ENCODE results near the gene NAA50. TPM values are rescaled to one million over a fixed set of nuclear protein-coding genes. Genes with fewer than 3 reads are reported as not detected.

The NAA50 gene
- polyA plus RNA-seq, 1 of the 3 experiments (the other 2 are of a cell fraction) = 79.5 TPM

DNA sequence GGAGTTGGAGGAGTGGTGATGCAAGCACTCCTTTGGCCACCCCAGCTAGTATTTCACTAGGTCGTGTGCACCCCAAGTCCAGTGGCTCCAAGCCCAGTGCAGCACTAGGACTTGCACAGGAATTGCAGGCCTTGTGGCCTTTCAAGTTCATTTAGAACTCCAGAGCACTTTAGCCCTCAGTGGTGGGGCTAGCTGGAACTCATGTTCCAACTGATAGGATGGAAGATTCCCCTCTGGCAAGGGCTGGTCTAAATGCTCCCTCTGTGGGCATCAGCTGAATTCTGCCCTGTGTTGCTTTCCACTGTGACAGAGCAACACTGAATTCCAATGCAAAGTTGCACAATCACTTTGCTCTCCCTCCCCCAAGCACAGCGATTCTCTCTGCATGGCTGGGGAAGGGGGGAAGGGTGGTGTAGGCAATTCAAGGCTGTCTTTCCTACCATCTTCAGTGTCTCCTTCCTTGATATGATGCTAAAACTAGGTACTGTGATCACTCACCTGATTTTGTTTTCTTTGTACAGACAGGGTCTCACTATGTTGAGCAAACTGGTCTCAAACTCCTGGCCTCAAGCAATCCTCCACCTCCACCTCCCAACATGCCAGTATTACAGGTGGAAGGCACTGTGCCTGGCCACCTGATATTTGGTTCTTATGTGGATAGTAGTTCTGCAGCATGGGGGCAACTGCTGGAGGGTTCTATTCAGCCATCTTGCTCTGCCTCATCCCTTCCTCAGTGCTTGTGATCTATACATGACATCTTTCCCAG lies 59.9 kb downstream of the NAA50 start:
- no peak overlapping the region for H3K4me3 ChIP-seq (ENCODE audit: low read depth in 2 of 2, low read length in 1 of 2)
- H3K27ac ChIP-seq (ENCODE audit: low read depth in 2 of 2, low read length in 1 of 2) = no peak overlapping the region
- no peaks in the 10 kb centered on the region for H3K4me1 ChIP-seq (ENCODE audit: control insufficient read depth in 1 of 2, insufficient read depth in 2 of 2, low read depth in 1 of 2, low read length in 1 of 2)
- H2AFZ ChIP-seq (ENCODE audit: low read depth) = no peak overlapping the region
- POLR2A ChIA-PET = no interaction called here
- H3K9me2 ChIP-seq = no peaks in the 10 kb centered on the region
- 100% methylated on average over 1 of the region's 2 CpGs for WGBS (ENCODE audit: low lambda C conversion rate)
- no peaks in the 10 kb centered on the region for H3F3A ChIP-seq (replicated peaks; ENCODE audit: insufficient read depth)
- CTCF ChIA-PET = no interaction called here
- H3K36me3 ChIP-seq (replicated peaks in 1 of 2; ENCODE audit: control insufficient read depth in 1 of 2, insufficient read depth in 2 of 2, low read length in 1 of 2) = peaks cover 0 to 15% of the 10 kb centered on the region in 2 experiments
- TF ChIP-seq, protein P1, sequence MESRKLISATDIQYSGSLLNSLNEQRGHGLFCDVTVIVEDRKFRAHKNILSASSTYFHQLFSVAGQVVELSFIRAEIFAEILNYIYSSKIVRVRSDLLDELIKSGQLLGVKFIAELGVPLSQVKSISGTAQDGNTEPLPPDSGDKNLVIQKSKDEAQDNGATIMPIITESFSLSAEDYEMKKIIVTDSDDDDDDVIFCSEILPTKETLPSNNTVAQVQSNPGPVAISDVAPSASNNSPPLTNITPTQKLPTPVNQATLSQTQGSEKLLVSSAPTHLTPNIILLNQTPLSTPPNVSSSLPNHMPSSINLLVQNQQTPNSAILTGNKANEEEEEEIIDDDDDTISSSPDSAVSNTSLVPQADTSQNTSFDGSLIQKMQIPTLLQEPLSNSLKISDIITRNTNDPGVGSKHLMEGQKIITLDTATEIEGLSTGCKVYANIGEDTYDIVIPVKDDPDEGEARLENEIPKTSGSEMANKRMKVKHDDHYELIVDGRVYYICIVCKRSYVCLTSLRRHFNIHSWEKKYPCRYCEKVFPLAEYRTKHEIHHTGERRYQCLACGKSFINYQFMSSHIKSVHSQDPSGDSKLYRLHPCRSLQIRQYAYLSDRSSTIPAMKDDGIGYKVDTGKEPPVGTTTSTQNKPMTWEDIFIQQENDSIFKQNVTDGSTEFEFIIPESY (IDR thresholded peaks at IDR 0.05; ENCODE audit: borderline replicate concordance, low read depth) = no peak
- TF ChIP-seq, protein P2, sequence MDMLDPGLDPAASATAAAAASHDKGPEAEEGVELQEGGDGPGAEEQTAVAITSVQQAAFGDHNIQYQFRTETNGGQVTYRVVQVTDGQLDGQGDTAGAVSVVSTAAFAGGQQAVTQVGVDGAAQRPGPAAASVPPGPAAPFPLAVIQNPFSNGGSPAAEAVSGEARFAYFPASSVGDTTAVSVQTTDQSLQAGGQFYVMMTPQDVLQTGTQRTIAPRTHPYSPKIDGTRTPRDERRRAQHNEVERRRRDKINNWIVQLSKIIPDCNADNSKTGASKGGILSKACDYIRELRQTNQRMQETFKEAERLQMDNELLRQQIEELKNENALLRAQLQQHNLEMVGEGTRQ (IDR thresholded peaks at IDR 0.05; ENCODE audit: borderline replicate concordance, low read depth, low read length) = no peak
- TF ChIP-seq POLR2AphosphoS5 (IDR thresholded peaks at IDR 0.05; ENCODE audit: low read depth, low read length) (no peak), EZH2phosphoT487 (IDR thresholded peaks at IDR 0.05; ENCODE audit: borderline replicate concordance, low read depth) (no peak)
- H3K27me3 ChIP-seq (ENCODE audit: insufficient read depth) = no peaks in the 10 kb centered on the region
- H3K9ac ChIP-seq = no peak overlapping the region
- peaks cover 27% of the 10 kb centered on the region; the same call in 1 of the 2 replicates for H3K79me2 ChIP-seq (ENCODE audit: insufficient read depth)
- H3K9me3 ChIP-seq = no peaks in the 10 kb centered on the region; the same call in 1 of the 2 replicates
- no peak overlapping the region for H3K4me2 ChIP-seq
- no peak for DNase-seq
- H4K20me1 ChIP-seq (ENCODE audit: insufficient read depth) = no peaks in the 10 kb centered on the region

DNA sequence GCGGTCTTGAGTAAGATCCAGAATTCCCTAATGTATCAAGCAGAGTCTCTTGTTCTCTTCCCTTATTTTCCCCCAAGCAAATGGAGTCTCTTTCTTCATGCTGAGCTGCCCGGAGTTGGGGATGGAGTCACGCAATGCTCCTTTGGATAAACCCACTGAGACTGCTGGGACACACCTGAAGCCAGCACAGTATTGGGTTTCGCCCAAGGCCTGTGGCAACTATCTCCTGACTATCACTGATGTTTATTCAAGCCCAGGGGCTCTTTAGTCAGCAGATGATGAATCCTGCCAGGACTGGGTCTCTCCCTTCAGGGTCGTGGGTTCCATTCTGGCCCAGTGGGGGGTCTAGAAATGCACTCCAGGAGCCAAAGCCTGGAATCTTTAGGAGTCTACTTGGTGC lies 60.9 kb downstream of the NAA50 start:
- H3K9me3 ChIP-seq = no peaks in the 10 kb centered on the region; the same call in 1 of the 2 replicates
- no peaks in the 10 kb centered on the region for H4K20me1 ChIP-seq (ENCODE audit: insufficient read depth)
- no peak overlapping the region for H3K4me3 ChIP-seq (ENCODE audit: low read depth in 2 of 2, low read length in 1 of 2)
- peaks cover 0 to 15% of the 10 kb centered on the region in 2 experiments for H3K36me3 ChIP-seq (replicated peaks in 1 of 2; ENCODE audit: control insufficient read depth in 1 of 2, insufficient read depth in 2 of 2, low read length in 1 of 2)
- 85% methylated on average over 3 of the region's 5 CpGs for WGBS (ENCODE audit: low lambda C conversion rate)
- no peak overlapping the region for H3K27ac ChIP-seq (ENCODE audit: low read depth in 2 of 2, low read length in 1 of 2)
- H3K27me3 ChIP-seq (ENCODE audit: insufficient read depth) = no peaks in the 10 kb centered on the region
- ChIA-PET CTCF (no interaction called here), POLR2A (no interaction called here)
- H3K4me2 ChIP-seq = no peak overlapping the region
- H2AFZ ChIP-seq (ENCODE audit: low read depth) = no peak overlapping the region
- no peaks in the 10 kb centered on the region for H3K9me2 ChIP-seq
- no peak overlapping the region for H3K9ac ChIP-seq
- DNase-seq = no peak
- H3K79me2 ChIP-seq (ENCODE audit: insufficient read depth) = peaks cover 27% of the 10 kb centered on the region; the same call in 1 of the 2 replicates
- no peaks in the 10 kb centered on the region for H3K4me1 ChIP-seq (ENCODE audit: control insufficient read depth in 1 of 2, insufficient read depth in 2 of 2, low read depth in 1 of 2, low read length in 1 of 2)
- H3F3A ChIP-seq (replicated peaks; ENCODE audit: insufficient read depth) = no peaks in the 10 kb centered on the region
- TF ChIP-seq, protein P3, sequence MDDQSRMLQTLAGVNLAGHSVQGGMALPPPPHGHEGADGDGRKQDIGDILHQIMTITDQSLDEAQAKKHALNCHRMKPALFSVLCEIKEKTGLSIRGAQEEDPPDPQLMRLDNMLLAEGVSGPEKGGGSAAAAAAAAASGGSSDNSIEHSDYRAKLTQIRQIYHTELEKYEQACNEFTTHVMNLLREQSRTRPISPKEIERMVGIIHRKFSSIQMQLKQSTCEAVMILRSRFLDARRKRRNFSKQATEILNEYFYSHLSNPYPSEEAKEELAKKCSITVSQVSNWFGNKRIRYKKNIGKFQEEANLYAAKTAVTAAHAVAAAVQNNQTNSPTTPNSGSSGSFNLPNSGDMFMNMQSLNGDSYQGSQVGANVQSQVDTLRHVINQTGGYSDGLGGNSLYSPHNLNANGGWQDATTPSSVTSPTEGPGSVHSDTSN (IDR thresholded peaks at IDR 0.05) = no peak
- TF ChIP-seq, protein P2 (IDR thresholded peaks at IDR 0.05; ENCODE audit: borderline replicate concordance, low read depth, low read length) = no peak
- TF ChIP-seq YY1 (IDR thresholded peaks at IDR 0.05; ENCODE audit: low read depth) (no peak), MEF2A (IDR thresholded peaks at IDR 0.05; ENCODE audit: borderline replicate concordance, low read depth) (no peak), MXI1 (IDR thresholded peaks at IDR 0.05; ENCODE audit: low read depth, low read length) (no peak), JUND (IDR thresholded peaks at IDR 0.05) (no peak), POLR2AphosphoS5 (IDR thresholded peaks at IDR 0.05; ENCODE audit: low read depth, low read length) (no peak), SIN3A (IDR thresholded peaks at IDR 0.05; ENCODE audit: borderline replicate concordance, low read depth, low read length) (no peak), NRF1 (IDR thresholded peaks at IDR 0.05; ENCODE audit: low read depth, low read length) (no peak), FOXM1 (IDR thresholded peaks at IDR 0.05; ENCODE audit: low read depth) (no peak), EZH2phosphoT487 (IDR thresholded peaks at IDR 0.05; ENCODE audit: borderline replicate concordance, low read depth) (no peak)
- TF ChIP-seq, protein P1 (IDR thresholded peaks at IDR 0.05; ENCODE audit: borderline replicate concordance, low read depth) = no peak
- TF ChIP-seq, protein P4, sequence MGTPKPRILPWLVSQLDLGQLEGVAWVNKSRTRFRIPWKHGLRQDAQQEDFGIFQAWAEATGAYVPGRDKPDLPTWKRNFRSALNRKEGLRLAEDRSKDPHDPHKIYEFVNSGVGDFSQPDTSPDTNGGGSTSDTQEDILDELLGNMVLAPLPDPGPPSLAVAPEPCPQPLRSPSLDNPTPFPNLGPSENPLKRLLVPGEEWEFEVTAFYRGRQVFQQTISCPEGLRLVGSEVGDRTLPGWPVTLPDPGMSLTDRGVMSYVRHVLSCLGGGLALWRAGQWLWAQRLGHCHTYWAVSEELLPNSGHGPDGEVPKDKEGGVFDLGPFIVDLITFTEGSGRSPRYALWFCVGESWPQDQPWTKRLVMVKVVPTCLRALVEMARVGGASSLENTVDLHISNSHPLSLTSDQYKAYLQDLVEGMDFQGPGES (IDR thresholded peaks at IDR 0.05; ENCODE audit: low read depth, low read length) = no peak
- TF ChIP-seq, protein P5, sequence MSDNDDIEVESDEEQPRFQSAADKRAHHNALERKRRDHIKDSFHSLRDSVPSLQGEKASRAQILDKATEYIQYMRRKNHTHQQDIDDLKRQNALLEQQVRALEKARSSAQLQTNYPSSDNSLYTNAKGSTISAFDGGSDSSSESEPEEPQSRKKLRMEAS (IDR thresholded peaks at IDR 0.05; ENCODE audit: low read depth) = no peak
- TF ChIP-seq, protein P6, sequence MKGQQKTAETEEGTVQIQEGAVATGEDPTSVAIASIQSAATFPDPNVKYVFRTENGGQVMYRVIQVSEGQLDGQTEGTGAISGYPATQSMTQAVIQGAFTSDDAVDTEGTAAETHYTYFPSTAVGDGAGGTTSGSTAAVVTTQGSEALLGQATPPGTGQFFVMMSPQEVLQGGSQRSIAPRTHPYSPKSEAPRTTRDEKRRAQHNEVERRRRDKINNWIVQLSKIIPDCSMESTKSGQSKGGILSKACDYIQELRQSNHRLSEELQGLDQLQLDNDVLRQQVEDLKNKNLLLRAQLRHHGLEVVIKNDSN (IDR thresholded peaks at IDR 0.05; ENCODE audit: borderline replicate concordance, low read depth) = no peak
